IPS-NIHi11 (cell line): Measurements from ENCODE around the gene PRCP.
A peak's percentile ranks its signal among the peaks of the same experiment; 100 is the strongest.

Experiments used
- DNase-seq: peaks from one replicate; pipeline ENCODE4 v3.0.0; 2012; ENCODE audit warnings: mixed read lengths, low spot score

The PRCP gene

GRCh38 chr11:82786001-82786400, 114.2 kb downstream of the PRCP start:
- DNase-seq: no peak

- no peak for DNase-seq
Measured at GRCh38 chr11:82782825-82783374, 117.3 kb downstream of the PRCP start.

- no peak for DNase-seq
Measured at GRCh38 chr11:82778776-82779175, 121.5 kb downstream of the PRCP start.

GRCh38 chr11:82776377-82776776, 123.9 kb downstream of the PRCP start:
- no peak for DNase-seq

- DNase-seq: peak; percentile 64
Measured at GRCh38 chr11:82775736-82776346, 124.4 kb downstream of the PRCP start.

GRCh38 chr11:82775218-82775617, 125.0 kb downstream of the PRCP start:
- DNase-seq: no peak
